NCI-H1048 (cell line): Measurements from ENCODE around the gene MYLK4.

Experiments used
- DNase-seq: peaks from one replicate; lab custom pipeline; 2025; lab: John Stamatoyannopoulos, UW

The MYLK4 gene

DNA sequence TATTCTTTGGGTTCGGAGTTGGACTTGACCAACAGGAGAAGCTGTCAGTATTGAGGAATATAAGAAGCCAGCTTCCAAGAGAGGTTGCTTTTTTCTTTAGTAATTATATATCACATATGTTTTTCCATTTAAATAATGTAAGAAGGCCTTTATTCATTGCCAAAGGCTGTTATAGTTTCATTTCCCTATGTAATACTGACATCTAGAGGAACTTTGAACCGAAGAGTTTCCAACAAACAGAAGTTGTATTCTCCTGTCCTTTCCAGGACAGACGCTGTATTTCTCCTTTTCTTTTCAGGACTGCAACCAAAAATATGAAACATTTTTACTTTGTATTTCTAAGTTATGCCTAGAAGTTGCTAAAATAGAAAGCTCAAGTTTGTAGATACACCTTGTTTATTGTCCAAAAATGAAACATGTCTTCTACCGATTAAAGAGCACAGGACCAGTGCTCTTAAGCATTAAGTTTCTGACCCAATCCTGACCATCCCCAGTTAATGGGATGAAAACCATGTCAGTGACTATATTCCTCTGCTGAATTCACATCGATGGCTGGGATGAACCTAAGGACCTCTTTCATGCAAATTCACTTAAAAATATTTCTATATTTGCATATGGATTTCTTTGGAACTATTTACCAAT is 55.1 kb downstream of the MYLK4 start:
- DNase-seq, result no peak

DNA sequence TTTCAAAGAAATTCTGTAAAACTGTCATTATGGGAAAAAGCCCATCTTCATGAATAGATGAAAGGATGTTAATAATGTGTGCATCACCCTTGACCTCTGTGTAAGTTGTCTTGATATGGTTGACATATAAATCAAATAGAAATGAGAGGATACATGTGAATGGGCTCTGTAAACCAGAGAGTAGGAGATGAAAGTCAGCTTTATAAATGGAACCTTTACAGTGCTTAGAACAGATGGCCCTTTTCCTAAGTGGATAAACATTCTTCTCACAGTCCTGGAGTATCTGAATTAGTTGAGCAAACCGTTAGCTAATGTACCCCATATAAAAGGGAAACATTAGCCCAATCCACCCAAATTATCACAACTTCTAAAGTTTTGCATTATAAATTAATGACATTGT is 57.5 kb downstream of the MYLK4 start:
- no peak for DNase-seq

DNA sequence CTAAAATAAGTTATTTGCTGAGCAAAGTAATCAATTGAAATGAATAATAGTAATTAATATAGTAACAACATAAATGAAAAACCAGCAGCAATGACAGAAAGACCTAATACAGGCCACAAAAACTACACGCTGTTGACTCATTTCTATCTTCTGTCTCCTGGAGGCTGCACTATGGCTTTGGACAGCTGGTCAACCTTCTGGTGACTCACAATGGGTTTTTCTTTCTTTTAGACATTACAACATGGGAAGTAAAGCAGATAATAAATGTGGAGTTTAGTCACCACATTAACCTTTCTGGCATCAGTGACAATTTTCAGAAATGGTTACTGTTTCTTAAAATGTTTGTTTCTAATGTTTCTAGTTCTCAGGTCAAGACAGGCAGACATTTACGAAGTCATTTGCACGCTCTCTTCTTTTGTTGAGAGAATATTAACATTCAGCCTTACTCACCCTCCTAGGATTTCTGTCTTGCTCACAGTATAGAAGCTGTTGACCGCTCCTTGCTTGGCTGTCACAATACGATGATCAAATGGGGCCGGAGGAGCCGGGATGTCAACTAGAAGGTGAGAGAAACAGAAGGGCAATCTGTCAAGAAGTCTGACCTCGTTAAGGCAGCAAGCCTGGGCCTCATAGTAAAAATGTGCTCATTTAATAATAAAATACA is 62.2 kb downstream of the MYLK4 start:
- no peak for DNase-seq

DNA sequence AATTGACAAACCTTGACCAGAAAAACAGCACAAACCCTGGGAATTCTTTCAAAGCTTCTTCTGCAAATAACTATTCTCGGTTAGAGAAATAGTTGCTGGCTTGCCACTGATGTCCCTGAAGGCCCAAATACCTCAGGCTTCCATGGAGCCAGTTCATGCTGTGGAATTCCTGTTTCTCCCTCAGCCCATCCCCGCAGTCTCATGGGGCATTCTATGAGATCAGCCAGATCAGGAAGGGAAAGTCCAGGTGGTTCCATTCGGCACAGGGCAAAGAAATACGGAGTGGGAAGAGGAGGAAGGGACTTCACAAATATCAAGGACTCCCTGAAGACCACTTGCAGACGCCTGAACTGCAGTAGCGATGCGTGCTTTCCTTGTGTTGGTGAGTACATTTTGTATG is 63.3 kb downstream of the MYLK4 start:
- DNase-seq, result no peak

DNA sequence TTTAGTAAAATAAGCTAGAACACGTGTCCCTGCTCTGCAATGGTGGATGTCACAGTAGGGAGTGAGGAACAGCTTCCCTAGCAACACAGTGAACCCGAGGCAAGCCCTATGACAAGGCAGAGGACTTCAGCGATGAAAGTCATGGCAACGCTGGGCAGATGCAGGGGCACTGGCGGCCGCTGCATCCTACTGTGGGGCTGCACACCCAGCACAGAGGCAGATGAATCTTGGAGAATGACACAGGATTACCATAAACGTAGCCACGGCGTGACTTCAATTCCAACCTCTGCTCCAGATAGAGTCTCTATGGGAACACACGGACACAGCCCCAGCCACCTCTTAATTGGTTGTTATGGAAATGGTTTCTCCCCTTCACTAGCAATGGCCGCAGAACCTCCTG is 64.2 kb downstream of the MYLK4 start:
- DNase-seq, result no peak

DNA sequence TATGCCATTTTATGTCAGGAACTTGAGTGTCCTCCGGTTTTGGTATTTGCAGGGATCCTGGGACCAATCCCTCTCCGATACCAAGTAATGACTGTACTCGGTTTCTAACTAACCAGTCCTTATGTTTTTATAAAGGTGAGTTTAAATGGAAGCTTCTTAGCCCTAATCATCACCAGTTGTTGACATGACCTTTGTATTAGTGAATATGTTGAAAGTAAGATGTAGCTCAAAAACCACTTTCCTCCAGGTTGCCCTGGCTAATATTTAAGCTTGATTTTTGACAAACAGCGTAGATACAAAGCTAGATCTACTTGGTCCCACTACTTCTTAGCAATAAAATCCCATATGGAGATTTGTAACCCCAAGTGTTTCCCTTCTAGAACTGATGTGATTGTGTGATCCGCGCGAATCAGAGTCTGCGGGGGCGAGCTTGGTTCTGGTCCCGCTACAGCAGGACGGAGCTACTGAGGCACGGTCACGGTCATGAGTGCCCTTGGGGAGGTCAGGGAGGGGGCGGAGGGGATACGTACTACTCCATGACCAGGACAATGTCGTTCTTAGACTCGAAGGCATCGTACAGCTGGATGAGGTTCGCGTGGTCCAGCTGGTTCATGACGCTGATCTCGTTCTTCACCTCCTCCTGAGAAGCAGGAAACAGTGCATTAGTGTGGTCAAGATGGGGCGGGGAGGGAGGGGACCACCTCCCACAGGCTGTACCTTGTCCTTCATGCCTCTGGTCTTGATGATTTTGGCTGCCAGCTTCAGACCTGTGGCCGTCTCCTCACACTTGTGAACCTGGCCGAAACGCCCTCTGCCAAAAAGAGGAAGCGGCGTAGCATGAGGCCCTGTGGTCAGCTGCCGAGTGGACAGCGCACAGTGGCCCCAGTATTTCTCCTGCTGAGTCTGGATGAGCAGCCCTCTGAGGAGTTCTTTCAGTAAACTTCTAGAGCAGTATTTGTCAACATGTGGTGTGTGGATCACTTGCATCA is 65.7 kb downstream of the MYLK4 start:
- DNase-seq, result no peak

DNA sequence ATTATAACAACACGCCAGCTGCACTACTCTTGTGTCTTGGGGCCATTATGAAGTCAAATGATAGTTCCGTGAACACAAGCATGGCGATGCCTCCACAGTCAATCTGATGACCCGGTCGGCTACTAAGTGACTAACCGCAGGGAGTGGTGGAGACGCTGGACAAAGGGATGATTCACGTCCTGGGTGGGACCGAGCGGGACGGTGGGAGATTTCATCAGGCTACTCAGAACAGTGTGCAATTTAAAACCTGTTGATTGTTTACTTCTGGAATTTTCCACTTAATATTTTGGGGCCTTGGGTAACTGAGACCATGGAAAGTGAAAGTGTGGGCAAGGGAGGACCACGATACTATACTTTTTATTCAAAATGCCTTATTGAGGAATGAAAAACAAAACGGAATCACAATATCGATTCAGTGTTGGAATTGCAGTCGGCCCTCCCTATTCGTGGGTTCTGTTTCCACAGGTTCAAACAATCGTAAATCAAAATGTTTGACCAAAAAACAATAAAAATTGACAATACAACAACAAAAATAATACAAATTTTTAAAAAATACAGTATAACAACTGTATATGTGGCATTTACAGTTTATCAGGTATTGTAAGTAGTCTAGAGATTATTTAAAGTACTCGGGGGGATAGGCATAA is 66.5 kb downstream of the MYLK4 start:
- no peak for DNase-seq

DNA sequence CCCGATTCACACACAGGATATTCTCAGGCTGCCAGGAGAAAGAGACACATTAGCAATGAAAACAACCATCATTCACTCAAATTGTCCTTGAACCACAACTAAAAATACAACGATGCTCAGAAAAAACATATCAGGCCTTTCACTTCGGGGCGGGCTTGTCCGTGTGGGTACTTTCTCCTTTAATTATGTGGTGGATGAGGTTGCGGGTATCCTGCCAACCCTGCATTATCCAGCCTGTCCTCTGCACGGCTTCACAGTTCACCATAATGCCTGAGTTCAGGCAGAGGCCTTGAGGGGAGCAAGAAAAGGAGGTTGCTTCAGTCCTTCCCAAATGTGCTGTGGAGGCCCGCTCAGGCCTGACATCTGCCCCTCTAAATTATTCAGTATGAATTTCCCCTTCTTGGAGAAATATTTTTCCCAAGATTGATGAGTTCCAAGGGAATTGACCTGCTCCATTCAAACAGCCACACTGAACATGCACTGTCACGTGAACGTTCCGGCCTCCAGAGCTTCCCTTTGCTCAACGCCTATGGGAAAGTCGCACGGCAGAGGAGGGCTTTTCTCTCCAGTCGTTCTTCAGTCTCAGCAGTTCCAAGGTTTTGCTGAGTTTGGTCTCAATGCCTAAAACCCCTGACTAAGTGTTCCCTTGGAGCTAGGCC is 70.3 kb downstream of the MYLK4 start:
- DNase-seq, result no peak

DNA sequence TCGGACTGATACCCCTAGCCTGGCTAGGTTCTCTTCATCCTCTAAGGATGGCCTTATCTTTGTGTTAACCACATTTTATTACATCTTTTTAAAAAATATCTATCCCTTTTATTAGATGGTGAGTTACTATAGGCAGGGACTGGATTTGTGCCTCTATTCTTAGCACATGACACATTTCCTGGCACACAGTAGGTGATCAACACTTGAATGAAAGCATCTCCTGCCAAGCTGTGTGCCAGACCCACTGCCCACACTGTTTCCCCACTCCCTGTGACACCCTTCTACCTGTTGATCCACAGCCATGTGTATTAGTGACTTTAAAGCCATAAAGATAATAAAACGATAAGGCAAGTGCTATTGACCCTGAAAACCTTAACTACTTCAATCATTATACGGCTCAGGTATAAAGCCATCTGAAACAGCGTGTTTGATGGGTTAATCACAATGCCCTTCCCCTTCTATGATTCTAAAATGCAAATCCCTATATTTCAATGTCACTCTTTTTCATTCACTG is 73.6 kb downstream of the MYLK4 start:
- no peak for DNase-seq

DNA sequence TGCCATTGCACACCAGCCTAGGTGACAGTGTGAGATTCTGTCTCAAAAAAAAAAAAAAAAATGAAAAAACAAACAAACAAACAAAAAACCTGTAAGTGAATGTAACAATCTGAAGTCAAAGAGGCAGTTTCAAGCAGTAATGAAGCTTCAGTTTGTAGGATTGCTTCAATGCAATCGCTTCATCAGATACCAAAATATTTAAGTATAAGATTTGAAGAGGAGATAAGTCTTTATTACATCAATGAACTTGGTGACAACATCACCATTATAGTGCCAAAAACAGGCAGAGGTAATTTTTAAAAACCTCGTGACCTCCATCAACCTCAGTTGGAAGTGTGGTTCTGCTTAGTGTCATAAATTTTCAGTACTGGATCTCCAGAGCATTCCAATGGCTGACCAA is 74.7 kb downstream of the MYLK4 start:
- DNase-seq, result no peak

DNA sequence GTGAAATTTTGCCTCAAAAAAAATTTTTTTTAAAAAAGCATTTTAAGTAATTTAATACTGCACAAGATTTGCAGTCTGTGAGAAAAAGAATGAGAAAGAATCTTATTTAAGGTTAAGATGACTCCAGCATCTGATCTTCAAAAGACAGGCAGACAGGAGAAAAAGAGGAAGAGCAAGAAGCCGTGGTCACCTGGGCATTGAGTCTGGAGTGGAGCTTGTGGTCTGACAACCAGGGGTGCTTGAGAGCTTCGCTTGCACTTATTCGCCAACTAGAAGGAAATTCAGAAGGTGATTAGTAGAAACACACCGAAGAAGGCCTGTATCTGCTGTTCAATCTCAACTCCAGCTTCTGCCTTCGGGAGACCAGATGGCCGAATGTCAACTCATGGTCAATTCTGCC is 75.9 kb downstream of the MYLK4 start:
- DNase-seq, result no peak

DNA sequence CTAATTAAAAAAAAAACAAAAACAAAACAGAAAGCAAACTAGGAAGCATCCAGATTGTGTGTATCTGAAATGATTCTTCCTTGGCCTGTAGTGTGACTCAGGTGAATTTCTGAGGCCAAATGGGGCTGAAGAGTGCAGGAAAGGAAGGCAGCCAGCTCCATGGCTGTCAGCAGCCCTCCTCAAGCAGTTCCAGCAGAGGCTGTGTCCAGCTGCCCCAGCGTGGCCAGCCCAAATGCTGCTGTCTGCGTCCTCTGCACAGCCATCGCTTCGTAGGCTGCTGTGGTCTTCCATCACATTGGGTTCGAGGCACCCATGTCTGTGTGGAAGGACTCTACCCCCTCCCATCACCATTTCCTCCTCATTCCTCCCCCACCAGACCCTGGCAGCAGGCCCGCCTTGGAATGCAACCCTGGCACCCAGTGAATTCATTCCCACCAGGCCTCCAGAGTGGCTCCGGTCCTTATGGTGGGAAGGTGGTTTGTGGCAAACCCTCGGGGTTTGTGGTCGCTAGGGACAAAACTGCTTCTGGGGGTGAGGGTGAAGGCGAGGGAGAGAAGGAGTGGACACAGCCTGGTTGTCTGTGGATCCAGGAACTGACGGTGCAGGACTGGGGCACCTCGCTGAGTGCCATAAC is 81.5 kb downstream of the MYLK4 start:
- no peak for DNase-seq

DNA sequence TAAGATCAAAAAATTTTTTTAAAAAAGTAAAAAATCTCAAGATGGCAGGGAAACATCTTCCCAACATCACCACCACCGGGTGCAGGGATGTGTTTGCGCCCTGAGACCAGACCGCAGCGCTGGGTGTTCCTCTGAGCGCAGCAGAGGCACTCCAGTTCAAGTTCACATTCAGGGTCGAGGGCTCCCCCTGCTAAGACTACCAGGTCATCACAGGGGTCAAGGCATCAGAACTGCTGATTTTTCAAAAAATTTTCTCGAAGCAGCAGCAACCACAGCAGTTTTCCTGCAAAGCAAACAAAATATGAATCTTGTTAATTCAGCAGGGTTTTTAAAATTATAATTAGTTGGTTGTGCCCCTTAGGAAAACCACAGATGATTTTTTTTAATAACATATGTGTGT is 83.1 kb downstream of the MYLK4 start:
- DNase-seq, result no peak

DNA sequence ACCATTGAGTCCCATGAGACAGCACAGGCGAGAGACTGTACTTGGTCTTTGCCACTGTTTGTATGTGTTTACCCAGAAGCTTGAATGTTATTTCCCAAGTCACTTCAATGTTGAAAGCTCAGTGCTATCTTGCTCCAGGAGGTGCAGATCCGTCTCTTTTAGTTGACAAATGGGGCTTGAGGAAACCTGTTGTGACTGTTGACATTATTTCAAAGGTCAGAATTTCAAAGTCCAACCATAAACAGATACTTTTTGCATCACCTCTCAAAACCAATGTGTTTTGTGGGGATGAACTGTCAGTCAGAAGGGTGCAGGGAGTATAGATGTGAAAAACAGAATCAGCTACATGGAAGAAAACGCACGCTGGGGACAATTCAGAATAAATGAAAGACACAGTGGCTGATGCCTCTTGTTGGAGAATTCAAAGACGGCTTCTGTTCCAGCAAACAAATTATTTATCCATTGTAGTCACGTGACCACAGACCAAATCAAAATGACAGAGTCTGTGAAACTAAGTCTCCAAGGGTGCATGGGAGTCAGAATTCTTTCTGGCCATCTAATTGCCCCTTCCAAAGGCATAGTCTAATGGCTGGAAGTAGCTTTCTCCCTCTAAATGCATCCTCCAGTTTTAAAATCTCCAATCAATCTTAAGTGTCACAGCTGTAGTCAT is 83.7 kb downstream of the MYLK4 start:
- DNase-seq, result no peak

DNA sequence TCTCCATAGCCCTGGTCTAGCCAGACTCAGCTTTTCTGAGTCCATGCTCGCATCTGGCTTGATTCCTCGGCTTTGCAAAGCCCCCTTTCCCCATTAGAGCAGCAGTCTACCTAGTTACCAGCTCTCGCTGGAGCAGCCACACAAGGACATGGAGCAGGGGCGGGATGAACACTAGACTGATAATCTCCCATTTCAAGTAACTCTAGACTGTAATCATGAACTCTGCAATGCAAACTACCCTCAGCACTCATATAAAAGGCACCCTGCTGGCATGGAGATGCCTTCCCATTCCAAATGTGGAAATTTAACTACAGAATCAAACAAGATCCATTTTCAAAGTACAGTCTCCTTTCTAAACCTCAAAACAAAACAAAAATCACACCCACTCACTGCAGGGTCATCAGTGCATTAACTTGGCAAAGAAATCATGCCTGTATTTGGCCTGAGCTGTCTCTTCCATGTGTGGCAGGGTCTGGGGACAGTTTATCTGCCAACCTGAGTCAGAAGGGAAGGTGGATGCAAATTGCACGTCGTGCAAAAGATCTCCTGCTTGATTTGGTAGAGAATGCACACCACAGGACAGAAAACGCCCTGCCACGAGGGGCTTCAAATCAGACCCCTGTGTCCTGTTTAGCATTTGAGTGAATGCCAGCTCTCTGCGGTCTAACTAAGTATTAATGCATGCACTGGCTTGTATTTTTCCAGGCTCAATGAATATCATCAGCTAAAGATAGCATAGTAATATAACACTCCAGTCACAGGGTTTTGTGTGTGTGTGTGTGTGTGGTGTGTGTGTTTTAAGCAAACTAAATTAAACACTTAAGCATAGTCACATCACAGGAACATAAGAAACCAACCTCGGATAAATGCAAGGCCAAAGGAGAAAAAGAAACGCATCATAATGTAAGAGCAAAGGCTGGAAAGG is 85.3 kb downstream of the MYLK4 start:
- no peak for DNase-seq

DNA sequence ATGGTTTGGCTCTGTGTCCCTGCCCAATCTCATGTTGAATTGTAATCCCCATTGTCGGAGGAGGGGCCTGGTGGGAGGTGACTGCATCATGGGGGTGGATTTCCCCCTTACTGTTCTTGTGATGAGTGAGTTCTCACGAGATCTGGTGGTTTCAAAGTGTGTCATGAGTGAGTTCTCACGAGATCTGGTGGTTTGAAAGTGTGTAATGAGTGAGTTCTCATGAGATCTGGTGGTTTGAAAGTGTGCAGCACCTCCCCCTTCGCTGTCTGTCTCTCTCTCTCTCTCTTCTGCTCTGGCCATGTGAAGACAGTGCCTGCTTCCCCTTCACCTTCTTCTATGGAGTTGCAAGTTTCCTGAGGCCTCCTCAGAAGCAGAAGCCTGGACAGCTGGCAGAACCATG is 87.6 kb downstream of the MYLK4 start:
- no peak for DNase-seq

DNA sequence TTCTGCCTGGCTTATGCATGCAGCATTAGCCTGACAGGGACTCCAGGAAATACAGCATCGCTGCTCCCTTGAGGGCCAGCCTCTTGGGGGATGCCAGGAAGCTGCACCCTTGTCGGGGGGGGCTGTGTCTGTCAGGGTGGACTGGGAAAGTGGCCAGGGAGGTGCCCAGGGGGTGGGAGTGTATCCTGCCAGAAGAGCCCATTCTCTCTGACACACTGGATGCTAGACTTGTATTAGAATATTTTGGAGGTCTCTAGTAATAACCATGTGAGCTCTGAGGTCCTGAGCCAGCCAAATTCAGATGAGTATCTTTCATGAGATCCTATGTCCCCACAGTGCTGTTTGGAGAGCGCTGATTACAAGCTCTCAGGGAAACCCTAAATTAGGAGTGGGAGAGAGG is 89.1 kb downstream of the MYLK4 start:
- no peak for DNase-seq

DNA sequence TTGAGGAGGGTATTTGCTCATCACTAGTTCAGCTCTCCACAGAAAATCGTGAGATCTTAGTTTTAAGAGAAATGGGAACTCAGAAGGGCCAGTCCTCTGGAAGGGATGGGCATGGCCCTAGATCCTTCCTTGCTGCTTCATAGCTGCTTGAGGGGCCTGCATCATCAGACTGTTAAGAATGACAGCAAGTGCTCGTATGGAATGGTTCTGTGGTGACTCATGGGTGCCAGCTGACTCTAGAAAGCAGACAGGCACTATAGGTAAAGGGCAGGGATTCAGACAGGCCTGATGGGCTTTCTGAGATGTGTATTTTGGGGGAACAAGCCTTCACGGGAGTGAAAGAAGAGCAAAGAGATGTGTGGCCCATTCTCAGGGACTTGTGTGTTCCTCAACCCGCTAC is 90.8 kb downstream of the MYLK4 start:
- no peak for DNase-seq

DNA sequence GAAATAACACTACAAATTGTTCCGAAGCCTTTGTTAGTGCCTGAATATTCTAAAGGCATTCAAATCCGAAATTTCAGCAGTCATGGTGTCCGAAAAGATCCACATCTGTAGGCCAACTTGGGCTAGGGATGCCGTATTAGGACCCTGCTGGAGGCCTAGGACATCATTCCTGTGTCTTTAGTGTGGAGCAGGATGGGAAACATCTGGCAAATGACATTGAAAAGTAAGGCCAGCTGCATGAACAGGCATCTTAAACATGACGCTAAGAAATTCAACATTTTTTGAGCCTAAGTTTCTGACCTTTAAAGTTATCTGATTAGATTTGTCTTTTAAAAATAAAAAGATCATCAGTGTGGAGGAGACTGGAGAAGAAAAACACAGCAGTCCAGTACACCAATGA is 91.3 kb downstream of the MYLK4 start:
- no peak for DNase-seq

DNA sequence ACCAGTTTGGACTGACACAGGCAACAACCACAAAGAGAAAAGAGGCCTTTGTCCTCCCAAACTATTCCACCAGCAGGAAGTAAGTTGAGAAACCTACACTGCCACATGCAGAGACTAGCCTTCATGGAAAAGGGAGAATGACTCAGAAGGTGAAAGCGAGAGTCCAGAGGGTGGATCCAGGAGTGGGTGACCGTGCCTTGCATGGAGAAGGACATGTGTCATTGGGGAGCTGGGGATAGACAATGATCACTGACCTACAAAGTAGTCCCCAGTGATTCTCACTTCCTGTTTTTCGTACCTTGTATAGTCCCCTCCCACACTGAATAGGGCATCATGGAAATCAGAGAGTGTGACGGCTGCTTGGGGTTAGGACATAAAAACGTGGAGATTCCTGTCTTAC is 91.9 kb downstream of the MYLK4 start:
- no peak for DNase-seq
